B cell (primary cell): Measurements from ENCODE around the gene SIRPB2.

Experiments
- EZH2 ChIP-seq: IDR thresholded peaks from 2 replicates; pipeline ENCODE4 v1.6.1; 2012; ENCODE audit warnings: borderline replicate concordance, low read depth, mild to moderate bottlenecking, moderate library complexity, low read length; ENCODE audit not compliant: insufficient read depth, poor library complexity, severe bottlenecking
- TF ChIP-seq, protein P1 (sequence below): fragments of 200-600 bp; IDR thresholded peaks from one replicate; pipeline ENCODE4 v1.8.0; 2022; ENCODE audit warnings: antibody characterized with exemption, mild to moderate bottlenecking

DNA sequence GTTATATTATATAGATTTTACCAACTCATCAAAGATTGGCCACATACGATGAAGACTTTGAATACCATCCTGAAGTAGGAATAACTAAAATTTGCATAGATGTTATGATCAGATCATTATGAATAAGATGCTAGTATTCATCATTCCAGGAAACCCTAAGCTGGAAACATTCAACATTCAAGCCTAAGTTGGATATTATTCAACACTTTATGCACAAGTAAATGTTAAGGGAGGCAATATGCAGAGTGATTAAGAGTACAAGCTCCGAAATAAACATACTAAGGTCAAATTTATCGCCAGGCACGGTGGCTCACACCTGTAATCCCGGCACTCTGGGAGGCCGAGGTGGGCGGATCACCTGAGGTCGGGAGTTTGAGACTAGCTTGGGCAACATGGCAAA, 55.0 kb downstream of the SIRPB2 start:
- TF ChIP-seq EZH2 = no peak
- TF ChIP-seq, protein P1, sequence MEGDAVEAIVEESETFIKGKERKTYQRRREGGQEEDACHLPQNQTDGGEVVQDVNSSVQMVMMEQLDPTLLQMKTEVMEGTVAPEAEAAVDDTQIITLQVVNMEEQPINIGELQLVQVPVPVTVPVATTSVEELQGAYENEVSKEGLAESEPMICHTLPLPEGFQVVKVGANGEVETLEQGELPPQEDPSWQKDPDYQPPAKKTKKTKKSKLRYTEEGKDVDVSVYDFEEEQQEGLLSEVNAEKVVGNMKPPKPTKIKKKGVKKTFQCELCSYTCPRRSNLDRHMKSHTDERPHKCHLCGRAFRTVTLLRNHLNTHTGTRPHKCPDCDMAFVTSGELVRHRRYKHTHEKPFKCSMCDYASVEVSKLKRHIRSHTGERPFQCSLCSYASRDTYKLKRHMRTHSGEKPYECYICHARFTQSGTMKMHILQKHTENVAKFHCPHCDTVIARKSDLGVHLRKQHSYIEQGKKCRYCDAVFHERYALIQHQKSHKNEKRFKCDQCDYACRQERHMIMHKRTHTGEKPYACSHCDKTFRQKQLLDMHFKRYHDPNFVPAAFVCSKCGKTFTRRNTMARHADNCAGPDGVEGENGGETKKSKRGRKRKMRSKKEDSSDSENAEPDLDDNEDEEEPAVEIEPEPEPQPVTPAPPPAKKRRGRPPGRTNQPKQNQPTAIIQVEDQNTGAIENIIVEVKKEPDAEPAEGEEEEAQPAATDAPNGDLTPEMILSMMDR = no peak
